HG03457 (cell line): Measurements from ENCODE around the gene TFIP11.

Source experiments
- ATAC-seq: cut with Tn5 transposase; IDR thresholded peaks from one replicate; pipeline ENCODE4 v1.9.1; 2021; ENCODE audit warnings: moderate number of reproducible peaks; ENCODE audit not compliant: unreplicated experiment

TFIP11 gene

GRCh38 chr22:26479792-26480610, 32.3 kb downstream of the TFIP11 start:
- no peak for ATAC-seq

- no peak for ATAC-seq
Measured at GRCh38 chr22:26479043-26479791, 33.1 kb downstream of the TFIP11 start.

- no peak for ATAC-seq
Measured at GRCh38 chr22:26477341-26477731, 34.9 kb downstream of the TFIP11 start.

GRCh38 chr22:26476705-26477340, 35.5 kb downstream of the TFIP11 start:
- no peak for ATAC-seq

GRCh38 chr22:26474682-26475081, 37.6 kb downstream of the TFIP11 start:
- ATAC-seq: no peak

GRCh38 chr22:26471522-26471921, 40.8 kb downstream of the TFIP11 start:
- no peak for ATAC-seq

- ATAC-seq: no peak
Measured at GRCh38 chr22:26470807-26471206, 41.5 kb downstream of the TFIP11 start.

- ATAC-seq: no peak
Measured at GRCh38 chr22:26466196-26466595, 46.1 kb downstream of the TFIP11 start.

GRCh38 chr22:26464312-26464711, 48.0 kb downstream of the TFIP11 start:
- no peak for ATAC-seq

GRCh38 chr22:26463688-26464087, 48.6 kb downstream of the TFIP11 start:
- no peak for ATAC-seq

GRCh38 chr22:26463101-26463661, 49.1 kb downstream of the TFIP11 start:
- no peak for ATAC-seq

GRCh38 chr22:26462641-26463040, 49.6 kb downstream of the TFIP11 start:
- ATAC-seq: no peak

- ATAC-seq: no peak
Measured at GRCh38 chr22:26462051-26462450, 50.2 kb downstream of the TFIP11 start.

- ATAC-seq: no peak
Measured at GRCh38 chr22:26461188-26461810, 51.0 kb downstream of the TFIP11 start.

- ATAC-seq: no peak
Measured at GRCh38 chr22:26460202-26460601, 52.1 kb downstream of the TFIP11 start.

- no peak for ATAC-seq
Measured at GRCh38 chr22:26457661-26458272, 54.5 kb downstream of the TFIP11 start.

- no peak for ATAC-seq
Measured at GRCh38 chr22:26453812-26454500, 58.3 kb downstream of the TFIP11 start.

GRCh38 chr22:26453216-26453615, 59.1 kb downstream of the TFIP11 start:
- ATAC-seq: no peak

- no peak for ATAC-seq
Measured at GRCh38 chr22:26452236-26453016, 59.8 kb downstream of the TFIP11 start.
